RWPE2 (cell line): Measurements from ENCODE around the gene SYTL2.

Source experiments
- ATAC-seq: fragments of 200-7000 bp; cut with Tn5 transposase; 3 replicates; pipeline ENCODE4 v1.9.1; 2021; ENCODE audit warnings: low read depth
- DNase-seq: peaks from one replicate; pipeline ENCODE4 v3.0.0-alpha.2; 2020; ENCODE audit warnings: low spot score
- H3K27ac ChIP-seq: fragments of 450-650 bp; 2 replicates; pipeline ENCODE4 v1.5.1; 2017; ENCODE audit warnings: mild to moderate bottlenecking; ENCODE audit not compliant: poor library complexity, severe bottlenecking
- H3K27me3 ChIP-seq: fragments of 250-450 bp; sonication (Bioruptor Pico); 2 replicates; pipeline ENCODE4 v1.5.1; 2021; ENCODE audit warnings: mild to moderate bottlenecking, moderate library complexity; ENCODE audit not compliant: insufficient read depth, poor library complexity, severe bottlenecking
- H3K36me3 ChIP-seq: fragments of 250-450 bp; sonication (Bioruptor Pico); 2 replicates; pipeline ENCODE4 v1.5.1; 2020; ENCODE audit warnings: low read depth, mild to moderate bottlenecking, moderate library complexity
- H3K4me1 ChIP-seq: fragments of 250-450 bp; sonication (Bioruptor Pico); 2 replicates; pipeline ENCODE4 v1.5.1; 2021; ENCODE audit warnings: mild to moderate bottlenecking, moderate library complexity; ENCODE audit not compliant: insufficient read depth, poor library complexity, severe bottlenecking
- H3K4me3 ChIP-seq: fragments of 250-450 bp; sonication (Bioruptor Pico); 2 replicates; pipeline ENCODE4 v1.5.1; 2021; ENCODE audit warnings: mild to moderate bottlenecking, moderate library complexity; ENCODE audit not compliant: severe bottlenecking
- H3K9me3 ChIP-seq: fragments of 250-450 bp; sonication (Bioruptor Pico); 2 replicates; pipeline ENCODE4 v1.5.1; 2021; ENCODE audit warnings: mild to moderate bottlenecking, moderate library complexity; ENCODE audit not compliant: severe bottlenecking
- CTCF ChIP-seq: fragments of 450-650 bp; IDR thresholded peaks from one replicate; pipeline ENCODE4 v1.5.1; 2017; ENCODE audit warnings: mild to moderate bottlenecking, moderate library complexity; ENCODE audit not compliant: poor library complexity, severe bottlenecking

SYTL2 gene

GRCh38 chr11:85835263-85835662, 24.3 kb upstream of the SYTL2 start:
- H3K27ac ChIP-seq, result no peak overlapping the region
- no peaks in the 10 kb centered on the region for H3K36me3 ChIP-seq
- H3K27me3 ChIP-seq, result no peaks in the 10 kb centered on the region
- H3K4me1 ChIP-seq, result no peaks in the 10 kb centered on the region
- H3K4me3 ChIP-seq, result no peak overlapping the region
- ATAC-seq (no peak), DNase-seq (no peak)
- peaks cover 3% of the 10 kb centered on the region for H3K9me3 ChIP-seq
- no peak for TF ChIP-seq CTCF

GRCh38 chr11:85831050-85831449, 20.1 kb upstream of the SYTL2 start:
- Histone ChIP-seq H3K36me3 (no peaks in the 10 kb centered on the region), H3K4me3 (no peak overlapping the region), H3K27me3 (no peaks in the 10 kb centered on the region), H3K4me1 (peaks cover 21% of the 10 kb centered on the region), H3K9me3 (peaks cover 3% of the 10 kb centered on the region), H3K27ac (no peak overlapping the region)
- ATAC-seq (no peak), DNase-seq (no peak)
- no peak for TF ChIP-seq CTCF

GRCh38 chr11:85829172-85829571, 18.2 kb upstream of the SYTL2 start:
- H3K27me3 ChIP-seq, result no peaks in the 10 kb centered on the region
- H3K36me3 ChIP-seq, result no peaks in the 10 kb centered on the region
- ATAC-seq (no peak), DNase-seq (no peak)
- no peak overlapping the region for H3K4me3 ChIP-seq
- peaks cover 21% of the 10 kb centered on the region for H3K4me1 ChIP-seq
- no peaks in the 10 kb centered on the region for H3K9me3 ChIP-seq
- TF ChIP-seq CTCF, result no peak
- H3K27ac ChIP-seq, result peak overlapping the region; percentile 79

GRCh38 chr11:85828640-85828978, 17.7 kb upstream of the SYTL2 start:
- no peaks in the 10 kb centered on the region for H3K9me3 ChIP-seq
- peak overlapping the region; percentile 79 for H3K27ac ChIP-seq
- H3K4me3 ChIP-seq, result no peak overlapping the region
- ATAC-seq, result peak; percentile 12; the same call in 2 of the 3 replicates
- no peak for TF ChIP-seq CTCF
- H3K36me3 ChIP-seq, result no peaks in the 10 kb centered on the region
- no peak for DNase-seq
- peaks cover 21% of the 10 kb centered on the region for H3K4me1 ChIP-seq
- no peaks in the 10 kb centered on the region for H3K27me3 ChIP-seq

- Histone ChIP-seq H3K4me1 (peaks cover 21% of the 10 kb centered on the region), H3K27me3 (no peaks in the 10 kb centered on the region), H3K4me3 (no peak overlapping the region), H3K27ac (peak overlapping the region; percentile 79), H3K9me3 (no peaks in the 10 kb centered on the region), H3K36me3 (no peaks in the 10 kb centered on the region)
- ATAC-seq (peak; percentile 76), DNase-seq (no peak)
- no peak for TF ChIP-seq CTCF
Observed at GRCh38 chr11:85827748-85828639, 17.1 kb upstream of the SYTL2 start.
